A172 (cell line): ENCODE data around the gene ITGA8. TPM values are rescaled to one million over a fixed set of nuclear protein-coding genes. Genes with fewer than 3 reads are reported as not detected.
A peak's percentile ranks its signal among the peaks of the same experiment; 100 is the strongest.
"Not testable (repeated sequence)": the region's sequence is repeated elsewhere in the genome, so short reads cannot be mapped to it uniquely, and the experiment has no call there.

Source experiments
- DNase-seq: peaks from one replicate; pipeline ENCODE4 v3.0.0-alpha.2; 2015; ENCODE audit warnings: low spot score
- total RNA-seq: library from RNA; depleted of rRNA; stranded (reverse); fragments of >200 nt; shearing (Covaris generic); gene quantifications from 2 replicates; pipeline ENCODE4 v1.2.3, GENCODE V29; 2014

ITGA8 gene
- total RNA-seq, 1 experiment from 2014 or later: 2.1 TPM

DNA sequence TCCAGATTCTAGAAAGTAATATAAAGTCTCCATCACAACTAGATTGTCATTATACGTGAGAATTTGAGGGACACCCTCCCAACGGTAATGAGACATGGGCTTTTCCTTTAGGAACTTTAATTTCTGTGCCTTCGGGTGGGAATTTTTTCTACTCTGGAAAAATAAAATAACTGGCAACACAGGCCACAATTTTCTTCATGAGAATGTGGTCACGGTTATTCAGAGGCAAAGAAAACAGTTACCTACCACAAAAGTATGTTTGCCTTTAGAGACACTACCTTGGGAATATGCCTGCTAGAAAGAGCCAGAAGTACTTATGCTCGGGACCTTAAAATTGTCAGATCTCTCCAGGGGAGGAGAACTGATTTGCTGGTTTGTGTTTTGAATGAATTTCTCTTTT is 99.4 kb downstream of the ITGA8 start:
- DNase-seq: no peak

DNA sequence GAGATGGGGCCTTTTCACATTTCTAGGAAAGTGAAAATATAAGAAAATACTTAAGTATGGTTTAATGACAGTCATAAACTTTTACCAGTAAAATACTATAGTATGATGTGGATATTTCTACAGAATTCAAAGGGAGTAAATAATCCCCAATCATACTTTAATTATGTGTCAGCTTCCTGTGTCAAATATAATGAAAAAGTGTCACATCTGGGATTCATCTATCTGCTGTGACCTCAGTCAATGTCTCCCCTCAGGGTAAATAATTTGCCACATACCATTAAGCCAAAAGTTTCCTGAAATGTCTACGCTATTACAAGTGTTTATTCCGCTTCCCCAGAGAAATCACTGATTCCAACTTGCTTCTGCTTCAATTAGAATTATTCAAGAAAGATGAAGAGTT is 110.5 kb downstream of the ITGA8 start:
- no peak for DNase-seq

DNA sequence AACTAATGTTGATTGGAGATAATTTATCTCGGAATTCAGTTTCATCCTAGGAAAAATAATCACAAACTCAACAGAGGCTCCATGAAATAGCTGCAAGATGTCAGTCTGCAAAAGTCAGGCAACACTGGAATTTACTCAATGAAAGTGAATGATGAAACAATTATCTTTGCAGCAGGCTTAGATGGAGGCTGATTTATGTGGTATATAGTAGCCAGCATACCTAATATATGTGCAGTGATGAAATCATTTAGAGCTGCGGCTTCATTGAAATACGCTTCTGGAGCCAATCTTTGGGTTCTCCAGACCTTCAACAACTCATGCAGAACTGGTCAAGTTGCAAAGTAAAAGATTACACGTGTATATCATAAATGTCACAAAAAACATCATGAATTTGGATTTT is 113.3 kb downstream of the ITGA8 start:
- no peak for DNase-seq

DNA sequence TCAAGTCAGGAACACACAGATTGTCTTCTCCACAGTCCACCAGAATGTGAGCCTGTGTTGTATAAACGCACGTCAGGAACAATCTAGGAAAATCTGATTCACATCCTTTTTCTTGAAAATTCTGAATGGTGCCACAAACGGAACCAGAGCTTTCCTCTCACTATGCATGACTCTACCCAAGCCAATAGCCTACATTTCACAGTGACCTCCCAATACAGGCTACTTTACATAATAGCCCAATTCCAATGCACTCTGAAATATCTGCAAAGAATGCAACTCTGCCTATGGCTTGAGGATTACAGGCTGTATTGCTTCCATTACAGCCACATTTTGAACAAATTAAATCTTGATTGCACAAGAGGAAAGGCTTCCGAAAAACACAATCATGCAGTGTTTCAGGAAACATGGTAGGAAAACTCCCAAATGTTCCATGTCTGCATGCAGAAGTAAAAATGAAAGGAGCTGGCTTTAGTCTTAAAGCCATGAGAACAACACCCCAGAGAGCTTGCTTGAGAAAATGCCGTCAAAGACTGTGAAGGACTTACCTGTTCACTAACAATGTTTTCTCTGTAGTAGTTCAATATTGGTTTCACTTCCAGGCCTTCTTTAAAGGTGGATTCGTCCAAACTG is 113.9 kb downstream of the ITGA8 start:
- no peak for DNase-seq

DNA sequence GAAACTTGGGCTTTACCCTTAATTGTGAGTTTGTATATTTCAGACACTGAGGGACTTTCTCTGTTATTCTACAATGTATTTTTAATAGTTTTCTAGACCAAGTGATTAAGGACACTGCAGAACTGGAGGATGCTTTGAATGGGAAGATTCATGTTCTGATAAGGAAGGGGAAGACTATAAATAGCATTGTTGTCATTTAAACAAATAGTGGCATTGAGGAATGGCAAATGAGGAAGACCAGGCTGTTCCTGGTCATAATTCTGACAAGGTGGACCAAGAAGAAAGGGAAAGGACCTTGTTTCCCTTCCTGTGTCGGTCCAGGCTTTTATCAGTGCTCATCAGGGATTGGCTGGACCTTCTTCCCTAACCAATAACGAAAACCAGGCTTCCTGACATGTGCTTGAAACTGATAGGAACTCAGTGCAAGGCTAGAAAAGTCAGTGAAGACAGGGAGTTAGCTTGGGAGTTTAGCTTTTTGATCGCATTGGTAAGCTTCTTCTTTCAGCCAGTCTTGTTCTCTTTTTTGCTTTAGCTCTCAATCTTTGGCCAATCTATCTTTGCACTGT is 116.2 kb downstream of the ITGA8 start:
- DNase-seq: no peak

DNA sequence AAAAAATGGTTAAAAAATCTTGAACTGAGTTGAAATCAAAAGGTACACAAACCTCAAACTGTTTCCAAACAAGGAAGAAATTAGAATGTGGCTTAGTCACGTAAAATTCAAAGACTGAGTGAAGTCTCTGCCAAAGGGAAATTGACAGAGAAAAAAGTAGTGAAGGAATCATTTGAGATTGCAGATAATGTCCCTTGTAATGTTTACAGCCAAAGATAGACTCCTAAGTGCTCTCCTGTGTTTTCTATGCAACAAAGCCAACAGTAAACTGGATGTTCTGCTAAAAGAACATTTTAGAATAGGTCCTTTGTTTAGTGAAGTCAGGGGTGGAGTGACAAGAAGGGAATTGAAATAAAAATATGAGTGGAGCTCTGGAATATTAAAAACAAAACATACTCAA is 117.9 kb downstream of the ITGA8 start:
- no peak for DNase-seq

DNA sequence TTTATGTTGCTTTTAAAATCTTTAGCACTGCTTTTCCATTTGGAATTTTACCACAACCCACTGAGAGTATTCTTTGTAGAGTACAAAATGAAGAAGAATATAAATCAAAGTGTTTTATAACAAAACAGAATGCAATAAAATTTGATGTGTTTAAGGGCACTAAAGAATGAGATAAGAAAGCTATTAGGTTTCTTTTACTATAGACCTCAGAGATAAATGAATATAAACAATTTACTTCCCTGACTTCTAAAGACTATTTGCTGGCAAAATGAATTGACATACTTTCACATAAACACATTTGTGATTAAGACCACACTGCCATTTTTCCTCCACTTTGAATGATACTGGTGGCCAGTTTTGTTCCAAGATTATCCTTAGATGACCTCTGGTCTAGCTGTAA is 124.5 kb downstream of the ITGA8 start:
- DNase-seq: no peak

DNA sequence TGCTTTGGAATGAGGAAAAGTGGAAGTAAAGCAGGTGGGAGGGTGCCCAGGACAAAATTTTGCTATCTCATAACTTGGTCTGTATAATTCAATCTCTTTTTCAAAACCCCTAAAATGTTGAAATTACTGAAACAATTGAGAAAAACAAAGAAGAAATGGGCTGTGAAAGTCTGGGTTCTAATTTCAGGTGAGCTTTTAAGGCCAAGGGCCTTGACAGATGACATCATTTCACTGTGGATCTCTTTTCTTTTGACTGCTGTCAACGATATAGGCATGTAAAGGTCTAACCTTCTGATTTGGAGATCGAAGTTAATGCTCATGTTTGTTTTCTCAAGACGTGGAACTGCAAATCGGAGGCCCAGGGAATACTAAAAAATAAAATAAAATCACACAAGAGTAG is 127.8 kb downstream of the ITGA8 start:
- no peak for DNase-seq

DNA sequence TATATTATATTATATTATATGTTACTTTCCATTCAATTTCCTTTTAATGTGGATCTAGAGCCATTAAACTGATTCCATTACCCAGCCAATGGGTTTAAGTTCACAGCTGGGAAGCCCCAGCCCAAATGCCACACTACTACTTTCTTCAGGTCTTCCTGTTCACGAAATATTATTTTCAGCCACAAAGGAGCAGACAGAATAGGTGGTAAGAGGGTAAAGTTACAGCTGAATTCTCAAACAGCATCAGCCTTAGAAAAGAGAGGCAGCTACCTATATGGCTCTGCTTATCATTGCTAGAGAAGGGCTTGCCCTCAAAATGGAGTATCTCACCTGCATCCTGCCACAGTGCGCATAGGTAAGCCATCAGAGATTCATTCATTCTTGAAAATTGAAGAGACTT is 128.3 kb downstream of the ITGA8 start:
- no peak for DNase-seq

DNA sequence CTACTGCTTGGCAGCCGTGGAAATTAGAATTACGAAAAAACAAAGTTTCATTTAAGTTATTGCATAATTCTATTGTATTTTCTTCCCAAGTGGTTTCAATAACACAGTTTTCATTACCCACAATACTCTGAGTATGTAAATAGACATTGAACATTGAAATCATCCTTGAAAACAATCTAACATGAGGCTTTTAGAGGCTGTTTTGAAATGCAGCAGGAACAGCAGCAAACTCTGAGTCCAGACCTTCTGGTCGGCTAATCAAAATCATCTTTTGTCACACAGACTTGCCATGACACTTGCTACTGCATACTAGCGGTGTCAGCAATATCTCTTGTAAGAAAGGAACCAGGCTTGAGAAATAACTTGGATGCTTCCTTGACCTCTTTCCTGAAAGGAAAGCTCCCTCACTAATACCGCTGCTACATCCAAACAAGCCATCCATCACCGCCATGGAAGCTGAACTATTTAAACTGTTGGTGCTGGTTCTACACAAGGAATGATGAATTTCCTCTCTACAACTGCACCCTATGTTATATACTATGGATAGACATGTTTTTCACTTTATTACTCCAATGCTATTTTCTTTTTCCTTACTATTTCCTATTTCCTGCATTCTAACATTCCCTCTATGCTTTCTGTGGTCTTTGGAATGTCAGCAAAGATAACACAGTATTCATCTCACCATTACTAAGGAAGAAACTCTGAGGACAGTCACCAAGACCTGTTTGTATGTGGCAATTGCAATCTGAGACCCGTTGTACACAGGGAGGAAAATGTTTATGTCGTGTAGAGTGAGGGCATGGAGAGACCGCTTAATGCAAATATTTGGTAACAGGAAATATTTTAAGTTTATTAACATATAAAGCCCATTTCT is 130.8 kb downstream of the ITGA8 start:
- no peak for DNase-seq

DNA sequence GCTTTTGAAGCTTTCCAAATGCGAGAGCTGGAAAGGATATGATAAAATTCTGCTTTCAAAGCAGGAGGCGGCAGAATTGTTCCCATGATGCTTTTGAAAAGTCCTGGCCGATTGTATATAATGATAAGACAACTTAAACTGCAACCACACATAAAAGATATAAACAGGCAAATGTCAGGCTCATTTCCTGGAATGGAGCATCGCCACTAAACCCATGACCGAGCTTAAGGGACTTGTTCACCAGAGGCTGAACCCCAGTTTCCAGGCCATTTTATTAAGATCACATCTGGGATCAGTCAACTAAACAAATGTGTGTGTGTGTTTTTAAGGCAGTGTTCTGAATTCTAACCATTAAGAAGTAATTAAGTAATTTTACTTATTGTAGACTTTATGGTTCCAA is 131.6 kb downstream of the ITGA8 start:
- DNase-seq: no peak

DNA sequence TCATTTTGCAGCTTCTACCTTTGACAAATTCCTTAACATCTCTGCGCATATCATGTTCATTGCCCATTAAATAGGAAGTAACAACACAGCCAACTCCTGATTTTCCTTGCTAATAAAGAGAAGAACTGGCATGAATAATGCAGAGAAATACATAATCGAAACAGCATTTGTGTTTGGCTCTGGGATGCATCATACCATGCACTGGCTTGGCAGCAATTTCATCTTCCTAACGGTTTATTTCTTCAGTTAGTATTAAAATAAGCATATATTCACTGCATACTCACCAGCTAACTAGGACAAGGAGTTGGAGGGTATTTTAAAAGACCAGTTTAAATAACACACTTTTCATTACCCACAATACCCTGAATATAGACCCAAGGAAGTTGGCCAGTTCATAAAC is 132.5 kb downstream of the ITGA8 start:
- no peak for DNase-seq

DNA sequence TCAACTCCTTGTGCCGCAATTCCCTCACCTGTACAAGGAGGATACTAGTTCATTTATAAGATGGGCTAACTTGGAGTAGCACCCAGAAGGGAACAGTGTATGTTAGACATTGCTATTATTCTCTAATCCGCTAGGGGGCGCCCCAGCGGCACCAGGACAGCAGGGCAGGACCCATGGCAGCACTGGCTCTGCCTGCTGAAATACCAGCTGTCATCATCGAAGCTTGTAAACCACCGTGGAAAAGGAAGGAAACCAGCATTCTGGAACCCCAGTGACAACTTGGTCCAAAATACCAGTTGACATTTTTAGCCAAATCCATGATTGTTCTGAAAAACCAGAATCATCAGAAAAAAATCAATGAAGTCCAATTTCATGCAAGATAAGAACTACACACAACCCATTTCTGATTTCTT is 134.4 kb downstream of the ITGA8 start:
- DNase-seq: peak; percentile 57

DNA sequence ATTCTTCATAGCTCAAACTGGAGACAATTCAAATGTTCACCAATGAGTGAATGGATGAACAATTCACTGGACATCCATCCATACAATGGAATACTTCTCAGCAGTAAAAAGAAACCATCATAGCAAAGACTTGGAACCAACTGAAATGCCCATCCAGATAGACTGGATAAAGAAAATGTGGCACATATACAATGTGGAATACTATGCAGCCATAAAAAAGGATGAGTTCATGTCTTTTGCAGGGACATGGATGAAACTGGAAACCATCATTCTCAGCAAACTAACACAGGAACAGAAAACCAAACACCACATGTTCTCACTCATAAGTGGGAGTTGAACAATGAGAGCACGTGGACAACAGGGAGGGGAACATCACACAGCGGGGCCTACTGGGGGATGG is 136.8 kb downstream of the ITGA8 start:
- not testable (repeated sequence) for DNase-seq

DNA sequence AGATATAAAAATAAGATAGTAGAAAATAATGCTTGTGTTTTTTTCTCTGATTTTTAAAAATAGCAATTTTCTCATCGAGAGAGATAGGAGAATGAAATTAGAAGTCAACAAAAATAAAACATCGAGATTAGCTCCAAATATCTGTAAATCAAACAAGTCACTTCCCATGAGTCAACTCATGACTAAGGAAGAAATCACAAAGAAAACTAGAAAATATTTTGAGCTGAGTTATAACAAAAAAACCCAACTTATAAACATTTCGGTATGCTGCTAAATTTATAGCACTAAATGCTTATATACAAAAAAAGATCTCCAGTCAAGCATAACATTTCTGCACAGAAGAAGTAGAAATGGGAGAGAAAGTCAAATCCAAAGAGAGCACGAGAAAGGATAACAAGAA is 140.1 kb downstream of the ITGA8 start:
- DNase-seq: peak; percentile 18

DNA sequence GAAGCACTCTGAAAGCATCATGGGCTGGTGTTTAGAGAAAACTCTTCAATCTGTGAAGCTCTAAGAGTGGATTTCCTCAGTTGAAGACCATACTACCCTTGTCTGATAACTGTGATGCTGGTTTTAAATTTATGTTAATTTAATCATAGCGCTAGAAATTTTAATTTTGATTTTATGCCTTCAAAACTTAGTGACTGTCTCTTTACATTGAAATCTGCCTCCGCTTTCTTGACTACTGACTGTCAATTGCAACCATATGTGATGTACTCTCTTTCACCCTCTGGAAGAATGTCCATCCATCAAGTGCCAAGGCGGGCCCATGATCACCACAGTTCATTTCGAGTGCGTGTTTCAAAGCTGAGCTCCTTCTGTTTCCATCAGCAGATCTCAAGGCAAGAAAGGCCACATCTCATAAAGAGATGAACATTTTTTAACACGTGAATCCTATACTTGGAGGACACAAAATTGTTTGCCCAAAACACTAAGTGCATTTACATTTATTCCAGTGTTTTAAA is 147.1 kb downstream of the ITGA8 start:
- DNase-seq: no peak

DNA sequence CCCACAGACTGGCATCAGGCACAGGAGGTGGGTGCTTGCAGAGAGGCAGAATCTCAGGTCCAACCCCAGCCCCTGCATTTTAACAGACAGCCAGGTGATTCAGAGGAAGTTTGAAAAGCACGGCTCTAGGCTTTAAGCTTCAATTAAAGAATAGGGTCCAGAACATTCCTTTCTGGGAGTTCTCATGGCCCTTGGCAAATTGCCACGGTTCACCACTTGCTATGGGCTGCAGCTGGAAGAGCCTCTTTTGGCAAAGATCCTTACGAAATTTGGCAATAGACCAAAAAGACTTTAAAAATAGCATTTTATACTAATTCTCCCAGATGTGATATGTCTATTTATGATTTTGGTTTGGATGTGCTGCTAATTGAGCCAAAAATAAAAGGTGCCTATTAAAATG is 148.1 kb downstream of the ITGA8 start:
- no peak for DNase-seq

DNA sequence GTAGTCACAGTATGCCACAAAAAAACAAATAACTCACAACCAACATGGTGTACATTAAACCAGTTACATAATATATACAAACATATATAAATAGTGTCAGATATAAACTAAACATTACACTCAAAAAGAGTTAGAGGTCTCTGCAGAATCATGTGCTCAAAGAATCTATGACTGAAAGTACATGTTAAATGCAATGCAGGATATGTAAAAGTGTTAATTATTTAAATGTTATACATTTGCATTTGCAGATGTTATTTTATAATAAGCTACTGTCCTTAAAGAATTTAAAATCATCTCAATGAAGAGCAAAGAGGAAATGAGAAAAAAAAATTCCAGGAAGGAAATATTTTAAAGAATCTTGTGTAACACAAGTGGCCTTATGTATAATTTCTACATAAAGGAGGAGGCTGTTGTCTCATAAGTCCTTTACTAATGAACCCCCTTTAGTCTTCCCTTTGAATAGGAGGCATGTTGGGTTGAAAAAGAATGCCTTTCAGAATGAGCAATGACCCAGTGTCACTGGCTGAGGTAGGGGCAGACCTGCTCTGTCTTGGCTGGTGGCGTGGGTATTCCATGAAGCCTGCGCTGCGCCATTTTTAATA is 148.9 kb downstream of the ITGA8 start:
- DNase-seq: no peak

DNA sequence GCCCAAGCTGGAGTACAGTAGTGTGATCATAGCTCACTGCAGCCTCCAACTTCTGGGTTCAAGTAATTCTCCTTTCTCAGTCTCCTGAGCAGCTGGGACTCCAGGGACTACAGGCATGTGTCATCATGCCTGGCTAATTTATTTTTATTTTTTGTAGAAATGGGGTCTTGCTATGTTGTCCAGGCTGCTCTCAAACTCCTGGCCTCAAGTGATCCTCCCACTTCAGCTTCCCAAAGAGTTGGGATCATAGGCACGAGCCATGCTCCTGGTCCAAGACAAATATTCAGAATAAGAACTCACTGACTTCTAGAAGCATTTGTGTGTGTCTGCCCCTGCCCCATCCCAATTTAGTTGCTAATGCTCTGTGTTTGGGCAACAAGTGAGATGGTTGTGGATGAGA is 151.8 kb downstream of the ITGA8 start:
- DNase-seq: no peak

DNA sequence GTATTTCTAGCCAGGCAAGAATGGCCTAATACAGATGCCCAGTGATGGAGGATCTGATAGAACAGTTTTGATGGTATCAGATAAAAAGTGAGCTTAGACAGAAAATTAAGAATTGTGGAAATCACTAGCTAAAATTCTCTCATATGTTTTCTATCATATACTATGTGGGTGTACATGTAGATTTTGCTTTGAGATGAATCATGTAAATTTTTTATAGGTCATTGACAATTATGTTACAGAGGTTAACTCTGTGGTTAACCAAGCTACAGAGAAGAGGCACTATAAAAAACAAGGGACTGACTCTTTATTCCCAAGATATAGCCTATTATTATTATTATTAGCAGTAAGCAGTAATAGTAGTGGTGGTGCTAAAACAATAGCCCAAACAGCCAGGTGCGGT is 156.5 kb downstream of the ITGA8 start:
- no peak for DNase-seq

DNA sequence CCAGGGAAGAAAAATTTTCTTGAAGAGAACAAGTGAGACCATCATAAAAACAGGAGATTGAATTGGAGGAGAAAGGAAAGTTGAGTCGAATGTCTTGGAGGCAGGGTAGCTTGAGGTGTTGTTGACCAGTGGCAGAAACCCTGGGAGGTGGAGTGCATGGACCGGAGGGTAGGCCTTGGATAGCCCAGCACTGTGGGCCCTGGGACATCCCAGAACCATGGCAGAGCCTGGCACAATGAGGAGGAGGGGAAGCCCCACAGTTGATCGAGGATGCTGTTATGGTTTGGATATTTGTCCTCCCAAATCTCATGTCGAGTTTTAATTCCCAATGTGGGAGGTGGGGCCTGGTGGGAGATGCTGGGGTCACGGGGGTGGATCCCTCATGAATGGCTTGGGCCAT is 157.1 kb downstream of the ITGA8 start:
- no peak for DNase-seq

DNA sequence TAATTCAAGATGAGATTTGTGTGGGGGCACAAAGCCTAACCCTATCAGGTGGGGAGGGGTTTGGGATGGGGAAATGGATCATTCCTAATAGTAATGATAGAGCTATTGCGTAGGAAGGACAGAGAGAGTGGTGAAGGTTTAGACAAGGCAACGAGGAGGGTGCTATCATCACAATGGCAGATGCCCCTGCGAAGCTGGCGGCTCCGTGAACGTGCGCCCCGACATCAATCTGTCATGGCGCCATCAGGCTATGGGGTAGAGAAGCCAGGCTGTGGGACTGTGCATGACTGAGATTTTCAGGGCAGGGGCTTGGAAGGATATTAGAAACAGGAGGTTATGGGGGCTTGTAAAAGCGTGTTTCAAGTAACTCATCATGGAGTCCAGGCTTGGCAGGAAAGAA is 157.6 kb downstream of the ITGA8 start:
- no peak for DNase-seq

DNA sequence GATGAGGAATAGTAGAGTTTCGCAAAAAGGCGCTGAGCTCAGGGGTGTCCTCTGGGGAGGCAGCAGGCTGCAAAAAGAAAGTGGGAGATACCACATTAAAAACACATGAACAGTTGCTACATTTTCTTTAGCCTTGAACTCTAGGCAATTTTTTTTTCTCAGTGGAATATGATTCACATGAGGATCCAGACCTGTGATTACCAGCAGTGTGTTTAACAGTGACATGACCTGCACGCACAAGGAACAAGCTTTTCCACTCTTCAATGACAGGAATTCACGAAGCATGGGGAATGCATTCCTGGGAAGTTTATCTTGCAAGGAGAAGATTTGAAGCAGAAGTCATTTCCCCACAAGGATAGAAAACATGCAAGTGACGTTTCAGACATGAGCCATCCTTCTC is 161.6 kb downstream of the ITGA8 start:
- no peak for DNase-seq
